HCT116 (cell line): ENCODE data around the gene OSBPL10.

ENCODE experiments used
- CEBPB ChIP-seq: IDR thresholded peaks from 2 replicates; pipeline ENCODE4 v1.6.1; 2012; ENCODE audit warnings: low read depth
- EZH2phosphoT487 ChIP-seq: fragments of 200-600 bp; IDR thresholded peaks from 2 replicates; pipeline ENCODE4 v1.6.1; 2018; ENCODE audit warnings: antibody characterized with exemption, borderline replicate concordance
- JUND ChIP-seq: IDR thresholded peaks from 2 replicates; pipeline ENCODE4 v1.6.1; 2012
- SP1 ChIP-seq: IDR thresholded peaks from 2 replicates; pipeline ENCODE4 v1.6.1; 2012; ENCODE audit warnings: low read depth
- YY1 ChIP-seq: IDR thresholded peaks from 2 replicates; pipeline ENCODE4 v1.6.1; 2011; ENCODE audit warnings: low read length, low read depth, moderate library complexity, mild to moderate bottlenecking; ENCODE audit not compliant: insufficient replicate concordance; ENCODE audit errors: extremely low read depth
- TF ChIP-seq, protein P1 (sequence below), 3 experiments: fragments of 200-600 bp in 1 of 3; sonication (generic) in 1 of 3; IDR thresholded peaks in 2 of 3; conservative IDR thresholded peaks in 1 of 3; 2 replicates each; pipeline ENCODE4 v1.5.1; 2012 to 2017; ENCODE audit warnings: low read depth in 2 of 3, low read length in 2 of 3, antibody characterized with exemption in 1 of 3, borderline replicate concordance in 1 of 3, control low read depth in 1 of 3, mild to moderate bottlenecking in 1 of 3, mixed read lengths in 1 of 3, mixed run types in 1 of 3, moderate library complexity in 1 of 3; ENCODE audit not compliant: insufficient read depth in 1 of 3
- TF ChIP-seq, protein P2 (sequence below): IDR thresholded peaks from 2 replicates; pipeline ENCODE4 v1.6.1; 2012

DNA sequence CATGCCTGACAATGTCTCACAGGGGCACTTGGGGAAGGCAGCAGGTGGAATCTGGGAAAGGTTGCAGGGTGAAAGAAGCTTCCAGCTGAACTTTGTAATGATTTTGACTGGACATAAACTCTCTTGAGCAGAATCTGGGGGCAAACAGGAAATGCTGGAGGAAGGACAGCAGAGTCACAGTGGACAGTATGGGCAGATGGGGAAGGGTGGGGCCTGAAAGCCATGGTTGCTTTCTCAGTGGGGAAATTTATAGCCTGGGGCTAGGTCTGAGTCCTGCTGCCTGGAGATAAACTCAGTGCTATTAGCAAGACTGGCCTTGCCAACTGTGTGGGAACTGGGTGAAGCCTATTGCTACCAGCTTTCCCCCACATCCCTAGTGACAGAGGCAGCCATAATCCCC is 203.2 kb downstream of the OSBPL10 start:
- TF ChIP-seq, protein P1, sequence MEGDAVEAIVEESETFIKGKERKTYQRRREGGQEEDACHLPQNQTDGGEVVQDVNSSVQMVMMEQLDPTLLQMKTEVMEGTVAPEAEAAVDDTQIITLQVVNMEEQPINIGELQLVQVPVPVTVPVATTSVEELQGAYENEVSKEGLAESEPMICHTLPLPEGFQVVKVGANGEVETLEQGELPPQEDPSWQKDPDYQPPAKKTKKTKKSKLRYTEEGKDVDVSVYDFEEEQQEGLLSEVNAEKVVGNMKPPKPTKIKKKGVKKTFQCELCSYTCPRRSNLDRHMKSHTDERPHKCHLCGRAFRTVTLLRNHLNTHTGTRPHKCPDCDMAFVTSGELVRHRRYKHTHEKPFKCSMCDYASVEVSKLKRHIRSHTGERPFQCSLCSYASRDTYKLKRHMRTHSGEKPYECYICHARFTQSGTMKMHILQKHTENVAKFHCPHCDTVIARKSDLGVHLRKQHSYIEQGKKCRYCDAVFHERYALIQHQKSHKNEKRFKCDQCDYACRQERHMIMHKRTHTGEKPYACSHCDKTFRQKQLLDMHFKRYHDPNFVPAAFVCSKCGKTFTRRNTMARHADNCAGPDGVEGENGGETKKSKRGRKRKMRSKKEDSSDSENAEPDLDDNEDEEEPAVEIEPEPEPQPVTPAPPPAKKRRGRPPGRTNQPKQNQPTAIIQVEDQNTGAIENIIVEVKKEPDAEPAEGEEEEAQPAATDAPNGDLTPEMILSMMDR (IDR thresholded peaks at IDR 0.05 in 2 of 3, conservative IDR thresholded peaks at IDR 0.05 in 1 of 3; ENCODE audit: borderline replicate concordance in 1 of 3, insufficient read depth in 1 of 3, low read depth in 2 of 3, low read length in 2 of 3), result no peak
- TF ChIP-seq JUND (no peak), EZH2phosphoT487 (no peak), CEBPB (no peak), SP1 (no peak), YY1 (no peak)
- TF ChIP-seq, protein P2, sequence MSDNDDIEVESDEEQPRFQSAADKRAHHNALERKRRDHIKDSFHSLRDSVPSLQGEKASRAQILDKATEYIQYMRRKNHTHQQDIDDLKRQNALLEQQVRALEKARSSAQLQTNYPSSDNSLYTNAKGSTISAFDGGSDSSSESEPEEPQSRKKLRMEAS, result no peak
